HG03175 (cell line): Measurements from ENCODE around the gene IL10RA.

Experiments used
- ATAC-seq: cut with Tn5 transposase; IDR thresholded peaks from one replicate; pipeline ENCODE4 v1.9.1; 2021; ENCODE audit warnings: mild to moderate bottlenecking, moderate library complexity; ENCODE audit not compliant: unreplicated experiment

Gene IL10RA

DNA sequence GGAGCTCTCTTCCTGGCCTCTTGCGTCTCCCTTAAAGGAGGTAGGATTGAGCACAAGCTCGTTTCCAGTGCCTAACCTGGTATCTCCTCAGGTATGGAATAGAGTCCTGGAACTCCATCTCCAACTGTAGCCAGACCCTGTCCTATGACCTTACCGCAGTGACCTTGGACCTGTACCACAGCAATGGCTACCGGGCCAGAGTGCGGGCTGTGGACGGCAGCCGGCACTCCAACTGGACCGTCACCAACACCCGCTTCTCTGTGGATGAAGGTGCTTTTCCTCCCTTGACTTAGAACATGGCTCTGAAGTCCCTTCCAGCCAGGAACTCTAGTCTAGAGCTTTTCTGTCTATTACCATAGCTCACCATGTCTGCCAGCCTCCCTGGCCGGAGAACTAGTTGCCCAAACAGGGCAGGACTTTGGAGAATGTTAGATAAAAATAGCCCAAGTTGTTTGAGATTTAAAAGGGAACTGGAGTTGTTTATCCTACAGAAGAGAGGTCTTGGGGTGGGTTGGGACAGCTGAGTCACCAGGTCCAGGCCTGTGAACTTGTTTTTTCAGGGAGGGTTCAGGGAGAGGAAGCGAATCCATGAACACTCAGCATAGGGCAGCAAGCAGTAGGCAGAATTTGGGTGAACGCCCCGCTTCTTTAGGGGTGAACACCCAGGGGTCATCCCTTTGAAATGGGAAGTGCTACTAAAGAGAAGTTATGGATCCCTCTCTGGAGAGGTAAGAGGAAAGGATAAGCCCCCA, 3.3 kb downstream of the IL10RA start:
- no peak for ATAC-seq

DNA sequence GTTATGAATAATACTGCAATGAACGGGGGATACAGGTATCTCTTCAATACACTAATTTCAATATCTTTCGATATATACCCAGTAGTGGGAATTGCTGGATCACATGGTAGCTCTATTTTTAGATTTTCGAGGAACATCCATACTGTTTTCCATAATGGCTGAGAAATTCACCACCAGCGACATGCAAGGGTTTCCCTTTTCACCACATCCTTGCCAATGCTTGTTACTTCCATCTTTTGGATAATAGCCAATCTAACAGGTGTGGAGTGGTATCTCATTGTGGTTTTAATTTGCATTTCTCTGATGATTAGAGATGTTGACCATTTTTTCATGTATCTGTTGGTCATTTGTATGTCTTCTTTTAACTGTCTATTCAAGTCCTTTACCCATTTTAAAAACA, 5.9 kb downstream of the IL10RA start:
- ATAC-seq, result no peak

DNA sequence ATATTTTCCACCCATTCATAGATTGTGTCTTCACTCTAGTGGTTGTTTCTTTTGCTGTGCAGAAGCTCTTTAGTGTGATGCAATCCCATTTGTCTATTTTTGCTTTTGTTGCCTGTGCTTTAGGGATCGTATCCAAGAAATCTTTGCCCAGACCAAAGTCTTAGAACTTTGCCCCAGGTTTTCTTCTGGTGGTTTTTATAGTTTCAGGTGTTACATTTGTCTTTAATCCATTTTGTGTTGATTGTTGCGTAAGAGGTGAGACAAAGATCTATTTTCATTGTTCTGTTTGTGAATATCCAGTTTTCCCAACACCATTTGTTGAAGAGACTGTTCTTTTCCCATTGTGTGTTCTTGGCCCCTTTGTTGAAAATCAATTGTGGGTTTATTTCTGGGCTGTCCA, 6.4 kb downstream of the IL10RA start:
- no peak for ATAC-seq

DNA sequence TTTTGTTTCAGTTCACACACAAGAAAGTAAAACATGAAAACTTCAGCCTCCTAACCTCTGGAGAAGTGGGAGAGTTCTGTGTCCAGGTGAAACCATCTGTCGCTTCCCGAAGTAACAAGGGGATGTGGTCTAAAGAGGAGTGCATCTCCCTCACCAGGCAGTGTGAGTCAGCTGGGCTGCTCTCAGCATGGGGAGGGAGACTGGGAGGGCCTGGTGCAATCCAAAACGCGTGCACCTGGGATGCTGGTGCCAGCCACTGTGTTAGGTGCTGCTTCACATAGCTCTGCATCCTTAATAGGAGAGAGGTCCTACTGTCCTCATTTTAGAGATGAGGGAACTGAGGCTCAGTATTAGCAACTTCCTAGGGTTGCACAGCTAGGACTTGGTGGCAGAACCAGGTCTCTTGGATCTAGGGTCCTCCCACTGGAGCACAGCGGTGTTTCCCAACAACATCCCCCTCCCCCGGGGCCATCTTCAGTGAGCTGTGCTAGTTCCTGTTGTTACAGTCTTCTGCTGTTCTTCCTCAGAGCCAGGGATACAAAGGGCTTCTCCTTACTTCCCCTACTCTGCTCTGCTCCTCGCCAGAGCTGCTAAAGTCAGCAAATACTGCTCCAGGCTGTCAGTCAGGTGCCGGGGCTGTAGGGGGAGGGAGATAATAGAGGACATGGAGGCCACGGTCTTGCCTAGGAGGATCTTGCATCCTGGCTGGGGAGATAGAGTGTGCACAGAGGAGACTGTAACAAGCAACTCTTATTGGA, 8.0 kb downstream of the IL10RA start:
- no peak for ATAC-seq

DNA sequence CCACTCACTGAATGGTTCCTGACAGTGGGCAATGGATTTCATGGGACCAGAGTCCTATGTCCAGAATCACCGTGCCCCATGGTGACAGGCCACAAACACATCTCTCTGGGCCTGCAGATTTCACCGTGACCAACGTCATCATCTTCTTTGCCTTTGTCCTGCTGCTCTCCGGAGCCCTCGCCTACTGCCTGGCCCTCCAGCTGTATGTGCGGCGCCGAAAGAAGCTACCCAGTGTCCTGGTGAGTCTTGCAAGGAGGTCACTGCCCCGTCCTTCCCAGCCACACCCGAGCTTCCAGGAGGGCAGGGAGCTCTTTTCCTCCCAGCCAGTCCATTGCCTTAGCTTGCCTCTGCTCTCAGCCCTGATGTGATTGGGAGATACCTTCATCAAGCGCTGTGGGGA, 9.3 kb downstream of the IL10RA start:
- ATAC-seq, result no peak

DNA sequence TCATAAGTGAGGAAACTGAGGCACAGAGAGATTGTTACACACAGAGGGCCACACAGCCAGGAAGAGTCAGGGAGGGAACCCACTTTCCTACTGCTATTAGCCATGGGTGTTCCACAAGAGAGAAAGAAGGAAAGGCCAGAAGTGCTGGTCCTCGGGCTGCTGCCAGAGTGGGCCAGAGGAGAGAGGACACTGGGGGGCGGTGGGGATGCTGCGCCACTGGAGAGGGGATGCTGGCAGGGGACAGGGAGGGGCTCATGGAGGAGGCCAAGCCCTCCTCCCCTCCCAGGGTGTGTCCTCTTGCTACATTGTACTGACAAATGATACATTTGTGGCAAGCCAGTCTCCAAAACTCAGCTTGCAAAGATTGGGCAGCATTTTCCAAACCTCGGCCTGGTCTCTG, 9.9 kb downstream of the IL10RA start:
- ATAC-seq, result no peak

DNA sequence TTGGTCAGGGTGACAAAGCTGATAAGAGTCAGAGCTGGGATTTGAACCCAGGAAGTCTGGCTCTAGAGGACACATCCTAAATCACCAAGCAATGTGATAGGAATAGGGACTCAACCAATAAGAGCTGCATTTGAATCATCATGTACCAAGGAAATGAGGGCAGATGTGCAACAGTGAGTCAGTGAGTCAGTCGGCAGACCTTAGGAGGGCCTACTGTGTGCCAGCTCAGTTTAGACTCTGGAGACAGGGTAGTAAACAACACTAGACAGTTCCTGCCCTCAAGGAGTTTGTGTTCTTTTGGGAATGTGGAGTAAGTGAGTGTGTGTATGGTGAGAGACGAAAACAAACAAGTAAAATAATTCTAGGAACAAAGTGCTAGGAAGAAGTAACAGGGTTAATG, 11.2 kb downstream of the IL10RA start:
- no peak for ATAC-seq

DNA sequence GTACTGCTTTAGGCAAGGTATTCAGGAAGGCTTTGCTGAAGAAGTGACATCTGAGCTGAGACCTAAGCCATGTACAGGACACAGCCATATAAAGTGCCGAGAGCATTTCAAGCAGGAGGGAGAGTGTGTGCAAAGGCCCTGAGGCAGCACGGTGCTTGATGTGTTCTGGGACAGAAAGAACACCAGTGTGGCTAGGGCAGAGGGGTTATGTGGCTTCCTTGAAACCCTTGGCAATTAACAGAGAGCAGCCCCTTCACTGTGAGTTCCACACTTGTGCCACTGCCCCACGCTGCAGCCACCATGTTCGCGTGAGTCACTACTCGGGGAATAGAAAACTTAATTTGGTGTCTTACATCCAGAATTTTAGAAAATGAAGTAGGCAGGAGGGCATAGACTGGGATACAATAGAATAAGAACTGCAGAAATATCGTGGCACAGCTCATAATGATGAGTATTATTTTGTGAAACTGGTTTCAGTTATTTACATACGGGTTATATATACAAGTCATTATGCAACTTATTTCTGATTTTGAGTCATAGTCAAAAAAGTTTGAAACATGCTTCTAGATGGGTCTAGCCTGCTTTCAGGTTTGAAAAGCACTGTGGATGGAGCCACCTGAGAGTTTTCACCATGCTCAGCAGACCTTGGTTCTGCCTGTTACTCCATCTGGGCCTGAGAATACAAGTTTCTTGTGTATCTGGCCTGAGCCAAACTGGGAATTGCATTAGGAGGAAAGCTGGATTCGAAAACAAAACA, 11.8 kb downstream of the IL10RA start:
- ATAC-seq, result peak; percentile 72

DNA sequence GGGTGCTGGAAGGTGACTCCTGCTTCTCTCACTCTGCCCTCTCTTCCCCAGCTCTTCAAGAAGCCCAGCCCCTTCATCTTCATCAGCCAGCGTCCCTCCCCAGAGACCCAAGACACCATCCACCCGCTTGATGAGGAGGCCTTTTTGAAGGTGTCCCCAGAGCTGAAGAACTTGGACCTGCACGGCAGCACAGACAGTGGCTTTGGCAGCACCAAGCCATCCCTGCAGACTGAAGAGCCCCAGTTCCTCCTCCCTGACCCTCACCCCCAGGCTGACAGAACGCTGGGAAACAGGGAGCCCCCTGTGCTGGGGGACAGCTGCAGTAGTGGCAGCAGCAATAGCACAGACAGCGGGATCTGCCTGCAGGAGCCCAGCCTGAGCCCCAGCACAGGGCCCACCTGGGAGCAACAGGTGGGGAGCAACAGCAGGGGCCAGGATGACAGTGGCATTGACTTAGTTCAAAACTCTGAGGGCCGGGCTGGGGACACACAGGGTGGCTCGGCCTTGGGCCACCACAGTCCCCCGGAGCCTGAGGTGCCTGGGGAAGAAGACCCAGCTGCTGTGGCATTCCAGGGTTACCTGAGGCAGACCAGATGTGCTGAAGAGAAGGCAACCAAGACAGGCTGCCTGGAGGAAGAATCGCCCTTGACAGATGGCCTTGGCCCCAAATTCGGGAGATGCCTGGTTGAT, 12.6 kb downstream of the IL10RA start:
- ATAC-seq, result no peak

DNA sequence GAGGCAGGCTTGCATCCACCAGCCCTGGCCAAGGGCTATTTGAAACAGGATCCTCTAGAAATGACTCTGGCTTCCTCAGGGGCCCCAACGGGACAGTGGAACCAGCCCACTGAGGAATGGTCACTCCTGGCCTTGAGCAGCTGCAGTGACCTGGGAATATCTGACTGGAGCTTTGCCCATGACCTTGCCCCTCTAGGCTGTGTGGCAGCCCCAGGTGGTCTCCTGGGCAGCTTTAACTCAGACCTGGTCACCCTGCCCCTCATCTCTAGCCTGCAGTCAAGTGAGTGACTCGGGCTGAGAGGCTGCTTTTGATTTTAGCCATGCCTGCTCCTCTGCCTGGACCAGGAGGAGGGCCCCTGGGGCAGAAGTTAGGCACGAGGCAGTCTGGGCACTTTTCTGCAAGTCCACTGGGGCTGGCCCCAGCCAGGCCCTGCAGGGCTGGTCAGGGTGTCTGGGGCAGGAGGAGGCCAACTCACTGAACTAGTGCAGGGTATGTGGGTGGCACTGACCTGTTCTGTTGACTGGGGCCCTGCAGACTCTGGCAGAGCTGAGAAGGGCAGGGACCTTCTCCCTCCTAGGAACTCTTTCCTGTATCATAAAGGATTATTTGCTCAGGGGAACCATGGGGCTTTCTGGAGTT, 13.3 kb downstream of the IL10RA start:
- ATAC-seq, result no peak

DNA sequence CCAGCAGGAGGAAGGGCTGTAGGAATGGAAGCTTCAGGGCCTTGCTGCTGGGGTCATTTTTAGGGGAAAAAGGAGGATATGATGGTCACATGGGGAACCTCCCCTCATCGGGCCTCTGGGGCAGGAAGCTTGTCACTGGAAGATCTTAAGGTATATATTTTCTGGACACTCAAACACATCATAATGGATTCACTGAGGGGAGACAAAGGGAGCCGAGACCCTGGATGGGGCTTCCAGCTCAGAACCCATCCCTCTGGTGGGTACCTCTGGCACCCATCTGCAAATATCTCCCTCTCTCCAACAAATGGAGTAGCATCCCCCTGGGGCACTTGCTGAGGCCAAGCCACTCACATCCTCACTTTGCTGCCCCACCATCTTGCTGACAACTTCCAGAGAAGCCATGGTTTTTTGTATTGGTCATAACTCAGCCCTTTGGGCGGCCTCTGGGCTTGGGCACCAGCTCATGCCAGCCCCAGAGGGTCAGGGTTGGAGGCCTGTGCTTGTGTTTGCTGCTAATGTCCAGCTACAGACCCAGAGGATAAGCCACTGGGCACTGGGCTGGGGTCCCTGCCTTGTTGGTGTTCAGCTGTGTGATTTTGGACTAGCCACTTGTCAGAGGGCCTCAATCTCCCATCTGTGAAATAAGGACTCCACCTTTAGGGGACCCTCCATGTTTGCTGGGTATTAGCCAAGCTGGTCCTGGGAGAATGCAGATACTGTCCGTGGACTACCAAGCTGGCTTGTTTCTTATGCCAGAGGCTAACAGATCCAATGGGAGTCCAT, 14.1 kb downstream of the IL10RA start:
- ATAC-seq, result no peak

DNA sequence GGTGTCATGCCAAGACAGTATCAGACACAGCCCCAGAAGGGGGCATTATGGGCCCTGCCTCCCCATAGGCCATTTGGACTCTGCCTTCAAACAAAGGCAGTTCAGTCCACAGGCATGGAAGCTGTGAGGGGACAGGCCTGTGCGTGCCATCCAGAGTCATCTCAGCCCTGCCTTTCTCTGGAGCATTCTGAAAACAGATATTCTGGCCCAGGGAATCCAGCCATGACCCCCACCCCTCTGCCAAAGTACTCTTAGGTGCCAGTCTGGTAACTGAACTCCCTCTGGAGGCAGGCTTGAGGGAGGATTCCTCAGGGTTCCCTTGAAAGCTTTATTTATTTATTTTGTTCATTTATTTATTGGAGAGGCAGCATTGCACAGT, 14.6 kb downstream of the IL10RA start:
- no peak for ATAC-seq

DNA sequence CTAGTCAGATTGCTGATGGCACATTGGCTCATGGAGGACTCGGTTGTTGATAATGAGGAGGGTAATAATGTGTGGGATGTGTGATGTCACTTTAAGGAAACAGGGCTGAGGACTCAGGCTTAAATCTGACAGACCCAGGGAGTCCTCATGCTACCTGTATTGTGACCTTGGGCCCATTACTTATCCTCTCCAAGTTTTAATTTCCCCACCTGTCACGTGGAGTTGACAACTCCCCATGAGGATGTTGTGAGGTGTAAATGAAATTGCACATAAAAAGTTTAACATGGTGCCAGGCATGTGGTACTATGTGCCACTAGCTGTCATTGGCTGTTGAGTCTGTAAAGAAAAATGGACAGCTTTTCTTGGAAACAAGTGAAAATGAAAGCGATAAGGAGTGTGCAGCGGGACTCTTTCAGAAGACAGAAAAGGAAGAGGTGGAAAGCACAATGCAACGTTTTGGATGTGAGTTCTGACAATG, 15.3 kb downstream of the IL10RA start:
- ATAC-seq, result no peak

DNA sequence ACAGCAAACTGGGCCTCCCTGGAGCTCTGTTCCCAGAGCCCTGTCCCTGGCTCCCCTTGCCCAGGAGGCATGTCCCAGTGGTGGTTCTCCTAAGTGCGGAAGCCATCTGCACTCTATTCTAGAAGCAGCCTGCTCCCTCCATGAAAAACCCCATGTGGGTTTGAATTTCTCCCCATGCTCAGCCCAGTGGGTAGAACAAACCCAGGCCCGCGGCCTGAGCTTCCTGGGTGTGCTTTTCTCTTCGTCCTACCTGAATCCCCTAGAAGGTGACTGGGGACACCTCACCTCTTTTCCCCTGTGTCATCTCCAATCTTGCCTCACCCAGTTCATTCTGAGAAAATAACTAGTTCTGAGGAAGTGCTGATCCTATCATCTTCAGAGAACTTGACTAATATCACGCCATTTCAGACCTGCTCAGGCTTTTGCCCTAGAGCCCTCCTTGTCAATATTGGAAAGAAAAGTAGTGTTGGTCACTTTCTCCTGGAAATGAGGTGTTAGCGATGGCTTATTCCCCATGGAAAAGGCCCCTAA, 15.9 kb downstream of the IL10RA start:
- ATAC-seq, result no peak

DNA sequence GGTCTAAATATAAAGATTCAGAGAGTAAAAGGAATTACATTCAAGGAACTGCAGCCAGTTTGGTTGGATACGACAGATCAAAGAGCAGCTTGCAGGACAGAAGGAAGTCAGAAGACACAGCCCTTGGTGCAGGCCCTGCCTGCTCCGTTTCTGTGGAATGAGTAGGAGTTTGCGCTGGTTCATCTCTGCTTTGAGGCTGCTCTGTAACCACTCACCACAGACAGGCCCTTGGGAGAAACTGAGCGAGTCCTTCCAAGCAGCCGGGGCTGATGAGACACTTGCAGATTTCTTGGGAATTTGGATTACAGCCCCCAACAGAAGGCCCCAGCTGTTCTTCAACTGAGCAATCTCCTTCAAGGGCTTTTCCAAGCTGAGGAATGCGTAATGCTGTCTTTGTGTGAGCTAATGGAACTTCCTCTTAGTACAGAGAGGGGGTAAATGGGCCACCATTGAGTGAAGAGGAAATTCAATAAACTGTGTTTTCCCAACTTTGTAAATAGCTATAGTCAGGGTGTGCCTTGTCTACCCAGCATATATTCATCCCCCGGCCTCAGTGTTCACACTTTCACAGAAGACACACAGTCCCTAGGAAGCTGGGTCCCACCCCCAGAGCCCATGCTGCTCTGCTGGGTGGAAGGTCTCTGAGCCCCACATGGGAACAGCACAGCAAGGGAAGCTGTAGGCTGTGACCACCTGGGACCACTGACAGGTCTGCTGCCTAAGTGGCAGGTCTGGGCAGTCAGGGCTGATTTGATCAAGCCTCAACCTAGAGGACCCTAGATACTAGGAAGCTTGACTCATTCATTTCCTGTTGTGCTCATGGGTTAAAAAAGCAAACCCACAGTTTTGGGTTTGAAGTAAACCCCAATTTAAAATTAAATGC, 16.6 kb downstream of the IL10RA start:
- no peak for ATAC-seq

DNA sequence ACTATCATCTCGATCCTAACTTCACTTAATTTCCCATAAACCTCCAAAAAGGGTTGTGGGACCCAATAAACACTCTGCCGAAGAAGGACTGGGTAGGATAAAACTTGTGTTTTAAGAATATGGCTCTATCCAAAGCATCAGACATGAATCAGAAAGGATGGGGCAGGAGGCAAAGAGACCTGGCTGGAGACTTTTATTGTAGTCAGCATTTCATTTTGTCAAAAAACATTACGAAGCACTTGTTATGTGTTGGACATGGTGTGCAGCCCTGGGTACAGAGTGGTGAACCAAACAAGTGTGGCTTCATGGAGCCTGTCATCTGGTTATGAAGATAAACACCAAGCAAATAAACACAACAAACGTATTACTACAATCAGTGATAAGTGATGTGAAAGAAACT, 17.3 kb downstream of the IL10RA start:
- ATAC-seq, result no peak

DNA sequence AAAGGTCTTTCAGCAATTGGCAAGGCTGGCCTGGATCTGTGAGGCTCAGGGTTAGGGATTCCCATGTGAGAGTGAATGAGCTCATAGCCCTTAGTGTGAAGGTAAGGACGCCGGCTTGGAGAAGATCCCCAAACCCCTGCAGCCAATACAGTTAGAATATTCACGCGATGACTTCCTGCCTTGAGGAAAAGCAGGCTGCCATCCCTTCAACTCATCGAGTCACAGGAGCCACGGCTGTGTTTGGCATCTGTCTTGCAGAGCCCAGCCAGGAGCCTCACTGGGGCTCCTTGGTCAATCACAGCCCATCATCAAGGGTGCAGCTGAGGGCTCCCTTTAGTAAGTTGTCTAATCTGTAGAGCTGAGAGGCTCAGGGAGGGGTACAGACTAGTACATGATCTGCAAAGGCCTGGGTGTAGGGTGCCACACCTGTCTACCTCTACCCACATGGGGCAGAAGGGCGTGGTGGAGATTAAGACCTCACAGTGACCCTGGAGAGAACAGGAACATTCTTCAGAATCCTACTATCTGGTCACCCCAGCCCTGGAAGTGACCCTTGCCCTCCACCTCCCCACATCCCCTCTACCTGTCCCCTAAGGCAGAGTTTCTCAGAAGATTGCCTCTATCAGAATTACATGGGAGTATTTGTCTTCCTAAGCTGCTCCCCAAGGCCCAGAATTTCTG, 18.5 kb downstream of the IL10RA start:
- ATAC-seq, result no peak
